Measurements from ENCODE around the gene METTL3. TPM values are rescaled to one million over a fixed set of nuclear protein-coding genes. Genes with fewer than 3 reads are reported as not detected.

METTL3 gene
- total and polyA plus RNA-seq, 2 of the 13 experiments (the other 11 are each of a cell fraction or from before 2014, with no cell fraction given): 123 to 130 TPM

DNA sequence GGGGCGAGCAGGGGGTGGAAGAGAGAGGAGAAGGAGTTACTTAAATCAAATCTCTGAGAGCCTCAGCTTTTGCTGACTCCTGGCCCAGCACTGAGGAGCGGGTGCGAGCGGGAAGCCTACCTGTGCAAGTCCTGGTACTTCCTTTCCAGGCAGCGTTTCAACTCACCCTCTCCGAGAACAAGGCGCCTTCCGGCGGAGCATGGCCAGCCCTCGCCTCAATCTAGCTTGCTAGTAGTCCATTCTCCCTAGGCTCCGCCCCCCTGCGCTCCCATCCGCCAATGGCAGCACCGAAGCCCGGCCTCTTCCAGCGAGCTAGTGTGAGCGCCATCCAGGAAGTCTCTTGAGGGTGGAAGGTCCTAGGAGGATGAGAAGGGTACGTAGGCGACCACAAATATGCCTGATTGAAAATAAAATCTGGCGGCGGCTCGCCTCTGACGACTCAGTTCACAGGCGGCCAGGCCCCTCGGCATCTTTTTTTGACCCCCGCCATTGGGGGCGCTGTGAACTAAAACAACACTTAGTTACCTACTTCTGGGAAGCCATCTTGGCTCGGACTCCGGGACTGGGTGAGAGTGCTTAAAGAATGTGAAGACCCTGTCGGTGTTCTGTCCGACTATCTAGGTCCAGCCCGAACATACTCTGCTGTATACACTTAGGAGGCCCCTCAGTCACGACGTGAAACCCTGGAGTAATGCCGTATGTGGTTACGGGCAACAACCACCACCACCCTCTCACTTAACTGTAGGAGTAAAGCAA, 55.0 kb downstream of the METTL3 start, which contains the start of gene CHD8 (continued):
- TF ChIP-seq, protein P1, sequence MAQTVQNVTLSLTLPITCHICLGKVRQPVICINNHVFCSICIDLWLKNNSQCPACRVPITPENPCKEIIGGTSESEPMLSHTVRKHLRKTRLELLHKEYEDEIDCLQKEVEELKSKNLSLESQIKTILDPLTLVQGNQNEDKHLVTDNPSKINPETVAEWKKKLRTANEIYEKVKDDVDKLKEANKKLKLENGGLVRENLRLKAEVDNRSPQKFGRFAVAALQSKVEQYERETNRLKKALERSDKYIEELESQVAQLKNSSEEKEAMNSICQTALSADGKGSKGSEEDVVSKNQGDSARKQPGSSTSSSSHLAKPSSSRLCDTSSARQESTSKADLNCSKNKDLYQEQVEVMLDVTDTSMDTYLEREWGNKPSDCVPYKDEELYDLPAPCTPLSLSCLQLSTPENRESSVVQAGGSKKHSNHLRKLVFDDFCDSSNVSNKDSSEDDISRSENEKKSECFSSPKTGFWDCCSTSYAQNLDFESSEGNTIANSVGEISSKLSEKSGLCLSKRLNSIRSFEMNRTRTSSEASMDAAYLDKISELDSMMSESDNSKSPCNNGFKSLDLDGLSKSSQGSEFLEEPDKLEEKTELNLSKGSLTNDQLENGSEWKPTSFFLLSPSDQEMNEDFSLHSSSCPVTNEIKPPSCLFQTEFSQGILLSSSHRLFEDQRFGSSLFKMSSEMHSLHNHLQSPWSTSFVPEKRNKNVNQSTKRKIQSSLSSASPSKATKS (CRISPR knock-in tag; IDR thresholded peaks at IDR 0.05): no peak
- no peak for TF ChIP-seq ATRX (CRISPR knock-in tag; IDR thresholded peaks at IDR 0.05; ENCODE audit: borderline replicate concordance)
- no peak for TF ChIP-seq ZNF569 (CRISPR knock-in tag; IDR thresholded peaks at IDR 0.05; ENCODE audit: borderline replicate concordance)
- TF ChIP-seq PAWR (CRISPR knock-in tag; IDR thresholded peaks at IDR 0.05; ENCODE audit: borderline replicate concordance): no peak; the same call in 1 of the 2 replicates
- no peak for TF ChIP-seq TBX3 (IDR thresholded peaks at IDR 0.05; ENCODE audit: borderline replicate concordance)
- no peak for TF ChIP-seq DNMT1 (CRISPR knock-in tag; IDR thresholded peaks at IDR 0.05)
- TF ChIP-seq IKZF4 (CRISPR knock-in tag; IDR thresholded peaks at IDR 0.05; ENCODE audit: borderline replicate concordance, low read depth, not compliant biosample characterization): no peak
- TF ChIP-seq, protein P2, sequence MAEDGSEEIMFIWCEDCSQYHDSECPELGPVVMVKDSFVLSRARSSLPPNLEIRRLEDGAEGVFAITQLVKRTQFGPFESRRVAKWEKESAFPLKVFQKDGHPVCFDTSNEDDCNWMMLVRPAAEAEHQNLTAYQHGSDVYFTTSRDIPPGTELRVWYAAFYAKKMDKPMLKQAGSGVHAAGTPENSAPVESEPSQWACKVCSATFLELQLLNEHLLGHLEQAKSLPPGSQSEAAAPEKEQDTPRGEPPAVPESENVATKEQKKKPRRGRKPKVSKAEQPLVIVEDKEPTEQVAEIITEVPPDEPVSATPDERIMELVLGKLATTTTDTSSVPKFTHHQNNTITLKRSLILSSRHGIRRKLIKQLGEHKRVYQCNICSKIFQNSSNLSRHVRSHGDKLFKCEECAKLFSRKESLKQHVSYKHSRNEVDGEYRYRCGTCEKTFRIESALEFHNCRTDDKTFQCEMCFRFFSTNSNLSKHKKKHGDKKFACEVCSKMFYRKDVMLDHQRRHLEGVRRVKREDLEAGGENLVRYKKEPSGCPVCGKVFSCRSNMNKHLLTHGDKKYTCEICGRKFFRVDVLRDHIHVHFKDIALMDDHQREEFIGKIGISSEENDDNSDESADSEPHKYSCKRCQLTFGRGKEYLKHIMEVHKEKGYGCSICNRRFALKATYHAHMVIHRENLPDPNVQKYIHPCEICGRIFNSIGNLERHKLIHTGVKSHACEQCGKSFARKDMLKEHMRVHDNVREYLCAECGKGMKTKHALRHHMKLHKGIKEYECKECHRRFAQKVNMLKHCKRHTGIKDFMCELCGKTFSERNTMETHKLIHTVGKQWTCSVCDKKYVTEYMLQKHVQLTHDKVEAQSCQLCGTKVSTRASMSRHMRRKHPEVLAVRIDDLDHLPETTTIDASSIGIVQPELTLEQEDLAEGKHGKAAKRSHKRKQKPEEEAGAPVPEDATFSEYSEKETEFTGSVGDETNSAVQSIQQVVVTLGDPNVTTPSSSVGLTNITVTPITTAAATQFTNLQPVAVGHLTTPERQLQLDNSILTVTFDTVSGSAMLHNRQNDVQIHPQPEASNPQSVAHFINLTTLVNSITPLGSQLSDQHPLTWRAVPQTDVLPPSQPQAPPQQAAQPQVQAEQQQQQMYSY (CRISPR knock-in tag; IDR thresholded peaks at IDR 0.05): no peak
- TF ChIP-seq, protein P3, sequence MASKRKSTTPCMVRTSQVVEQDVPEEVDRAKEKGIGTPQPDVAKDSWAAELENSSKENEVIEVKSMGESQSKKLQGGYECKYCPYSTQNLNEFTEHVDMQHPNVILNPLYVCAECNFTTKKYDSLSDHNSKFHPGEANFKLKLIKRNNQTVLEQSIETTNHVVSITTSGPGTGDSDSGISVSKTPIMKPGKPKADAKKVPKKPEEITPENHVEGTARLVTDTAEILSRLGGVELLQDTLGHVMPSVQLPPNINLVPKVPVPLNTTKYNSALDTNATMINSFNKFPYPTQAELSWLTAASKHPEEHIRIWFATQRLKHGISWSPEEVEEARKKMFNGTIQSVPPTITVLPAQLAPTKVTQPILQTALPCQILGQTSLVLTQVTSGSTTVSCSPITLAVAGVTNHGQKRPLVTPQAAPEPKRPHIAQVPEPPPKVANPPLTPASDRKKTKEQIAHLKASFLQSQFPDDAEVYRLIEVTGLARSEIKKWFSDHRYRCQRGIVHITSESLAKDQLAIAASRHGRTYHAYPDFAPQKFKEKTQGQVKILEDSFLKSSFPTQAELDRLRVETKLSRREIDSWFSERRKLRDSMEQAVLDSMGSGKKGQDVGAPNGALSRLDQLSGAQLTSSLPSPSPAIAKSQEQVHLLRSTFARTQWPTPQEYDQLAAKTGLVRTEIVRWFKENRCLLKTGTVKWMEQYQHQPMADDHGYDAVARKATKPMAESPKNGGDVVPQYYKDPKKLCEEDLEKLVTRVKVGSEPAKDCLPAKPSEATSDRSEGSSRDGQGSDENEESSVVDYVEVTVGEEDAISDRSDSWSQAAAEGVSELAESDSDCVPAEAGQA (IDR thresholded peaks at IDR 0.05; ENCODE audit: low read depth): peak; percentile 88; the same call in 1 of the 2 replicates
- TF ChIP-seq, protein P3 (CRISPR knock-in tag; IDR thresholded peaks at IDR 0.05; ENCODE audit: borderline replicate concordance): no peak
- no peak for TF ChIP-seq ZNF629 (CRISPR knock-in tag; conservative IDR thresholded peaks at IDR 0.05)
- TF ChIP-seq ZNF446 (CRISPR knock-in tag; IDR thresholded peaks at IDR 0.05): 0 out of 2 replicates have a peak, but pooled peaks have one; percentile 15
